Measurements from ENCODE around the gene NGFR.

Gene NGFR

GRCh38 chr17:49468811-49469385 lies 26.2 kb upstream of the NGFR start:
- TF ChIP-seq CTCF (IDR thresholded peaks at IDR 0.05; ENCODE audit: low read depth, low read length), result no peak
- DNase-seq (ENCODE audit: low read depth, low spot score), result no peak
- H3K4me3 ChIP-seq (ENCODE audit: low read depth, low read length), result no peak overlapping the region
- in situ Hi-C loops (cut with HindIII; ENCODE audit: low sequenced_read_pairs), result no loop called here

- TF ChIP-seq CTCF (IDR thresholded peaks at IDR 0.05; ENCODE audit: low read depth, low read length), result no peak
- H3K4me3 ChIP-seq (ENCODE audit: low read depth, low read length), result no peak overlapping the region
- in situ Hi-C loops (cut with HindIII; ENCODE audit: low sequenced_read_pairs), result no loop called here
These were observed 25.0 kb upstream of the NGFR start for GRCh38 chr17:49469831-49470810.

GRCh38 chr17:49471089-49471683 lies 23.9 kb upstream of the NGFR start:
- no peak for TF ChIP-seq CTCF (IDR thresholded peaks at IDR 0.05; ENCODE audit: low read depth, low read length)
- peak; percentile 23 for DNase-seq (ENCODE audit: low read depth, low spot score)
- H3K4me3 ChIP-seq (ENCODE audit: low read depth, low read length), result no peak overlapping the region
- in situ Hi-C loops (cut with HindIII; ENCODE audit: low sequenced_read_pairs), result no loop called here

More at GRCh38 chr17:49469831-49470810, 25.0 kb upstream of the NGFR start:
- no peak for DNase-seq (ENCODE audit: low read depth, low spot score)

GRCh38 chr17:49471769-49472168 lies 23.3 kb upstream of the NGFR start:
- no peak for DNase-seq (ENCODE audit: low read depth, low spot score)
- TF ChIP-seq CTCF (IDR thresholded peaks at IDR 0.05; ENCODE audit: low read depth, low read length), result no peak
- in situ Hi-C loops (cut with HindIII; ENCODE audit: low sequenced_read_pairs), result no loop called here

GRCh38 chr17:49472527-49472926 lies 22.6 kb upstream of the NGFR start:
- no peak overlapping the region for H3K4me3 ChIP-seq (ENCODE audit: low read depth, low read length)
- no peak for DNase-seq (ENCODE audit: low read depth, low spot score)
- no peak for TF ChIP-seq CTCF (IDR thresholded peaks at IDR 0.05; ENCODE audit: low read depth, low read length)
- in situ Hi-C loops (cut with HindIII; ENCODE audit: low sequenced_read_pairs), result no loop called here

More at GRCh38 chr17:49471769-49472168, 23.3 kb upstream of the NGFR start:
- no peak overlapping the region for H3K4me3 ChIP-seq (ENCODE audit: low read depth, low read length)

- TF ChIP-seq CTCF (IDR thresholded peaks at IDR 0.05; ENCODE audit: low read depth, low read length), result no peak
- no peak overlapping the region for H3K4me3 ChIP-seq (ENCODE audit: low read depth, low read length)
- in situ Hi-C loops (cut with HindIII; ENCODE audit: low sequenced_read_pairs), result no loop called here
- DNase-seq (ENCODE audit: low read depth, low spot score), result no peak
These were observed 21.0 kb upstream of the NGFR start for GRCh38 chr17:49473900-49474751.
